ENCODE results near the gene UFD1. TPM values are rescaled to one million over a fixed set of nuclear protein-coding genes. Genes with fewer than 3 reads are reported as not detected.

Gene UFD1
- total RNA-seq, 1 experiment from 2014 or later = 74.4 TPM

- no peak overlapping the region for H3K56ac ChIP-seq (ENCODE audit: insufficient read length, low read depth, low read length)
- no CpG with 5 or more reads among the region's 7 CpGs for WGBS (ENCODE audit: extremely low coverage, insufficient read length, low lambda C conversion rate)
- no peak overlapping the region for H4K91ac ChIP-seq (ENCODE audit: insufficient read length, low read depth, low read length)
- Mint-ChIP-seq H3K27me3 (ENCODE audit: low read depth) (no peaks in the 10 kb centered on the region), H3K27ac (no peak overlapping the region), H3K4me3 (no peak overlapping the region), H3K4me1 (peaks cover 3% of the 10 kb centered on the region in 2 experiments), H3K36me3 (ENCODE audit: insufficient read depth in 1 of 3, low read depth in 3 of 3) (peaks cover 4 to 61% (median 36%) of the 10 kb centered on the region in 3 experiments), H3K9me3 (no peaks in the 10 kb centered on the region)
- H4K20me1 ChIP-seq (ENCODE audit: control insufficient read depth, insufficient read depth, insufficient read length) = no peaks in the 10 kb centered on the region
- H3K27me3 ChIP-seq (ENCODE audit: insufficient read depth, low read length) = no peaks in the 10 kb centered on the region
- H2AK5ac ChIP-seq (ENCODE audit: insufficient read length, low read length) = no peak overlapping the region
- H2BK15ac ChIP-seq (ENCODE audit: low read depth, low read length) = no peak overlapping the region
- no peak overlapping the region for H2BK5ac ChIP-seq (ENCODE audit: insufficient read length, low read length)
- no peak overlapping the region for H3K14ac ChIP-seq (ENCODE audit: insufficient read depth, low read length)
- no peak overlapping the region for H3K4me2 ChIP-seq (ENCODE audit: insufficient read depth, insufficient read length, low read length)
- H3K4me1 ChIP-seq (ENCODE audit: insufficient read depth, low read length) = no peaks in the 10 kb centered on the region; the same call in 1 of the 2 replicates
- H2AFZ ChIP-seq (ENCODE audit: low read length) = no peak overlapping the region
- no peak for TF ChIP-seq CTCF (conservative IDR thresholded peaks at IDR 0.05)
- H3K79me1 ChIP-seq (ENCODE audit: insufficient read depth, low read depth, low read length, poor library complexity, severe bottlenecking) = no peaks in the 10 kb centered on the region
- no peak overlapping the region for H3K4ac ChIP-seq (ENCODE audit: low read depth, low read length)
- no peak overlapping the region for H4K8ac ChIP-seq (replicated peaks; ENCODE audit: insufficient read length, low read depth, low read length)
- no peak overlapping the region for H3K18ac ChIP-seq (ENCODE audit: insufficient read length, low read depth, low read length)
- H4K5ac ChIP-seq (ENCODE audit: insufficient read length, low read depth, low read length) = no peak overlapping the region
- H3K9ac ChIP-seq (ENCODE audit: extremely low read depth, insufficient read length, low read length) = no peak overlapping the region
- no peaks in the 10 kb centered on the region for H3K79me2 ChIP-seq (ENCODE audit: insufficient read depth, low read length)
- no peak overlapping the region for H2BK12ac ChIP-seq (ENCODE audit: insufficient read length, low read depth, low read length)
- no peak overlapping the region for H3K27ac ChIP-seq (ENCODE audit: insufficient read length, low read depth, low read length)
- H3K9me3 ChIP-seq (ENCODE audit: control insufficient read depth, low read depth, low read length) = no peaks in the 10 kb centered on the region
- no peak for DNase-seq
- H3T11ph ChIP-seq (ENCODE audit: low read length) = no peak overlapping the region
- no peak overlapping the region for H3K23ac ChIP-seq (ENCODE audit: insufficient read length, low read depth, low read length)
- H2BK20ac ChIP-seq (ENCODE audit: low read depth, low read length, poor library complexity, severe bottlenecking) = no peak overlapping the region
- H3K23me2 ChIP-seq (ENCODE audit: insufficient read length, low read depth, low read length, poor library complexity, severe bottlenecking) = no peaks in the 10 kb centered on the region
- H2BK120ac ChIP-seq (ENCODE audit: low read depth, low read length, poor library complexity, severe bottlenecking) = no peak overlapping the region
These were observed 19.3 kb upstream of the UFD1 start for GRCh38 chr22:19498154-19498865.

All from H9 (cell line).